BJ (cell line): ENCODE data around the gene ECHDC3. TPM values are rescaled to one million over a fixed set of nuclear protein-coding genes. Genes with fewer than 3 reads are reported as not detected.

Experiments
- CTCF ChIA-PET: fragments of 350-600 bp; formaldehyde crosslinking; extraction: SDS; loops from one replicate; lab custom pipeline; 2021; ENCODE audit warnings: antibody characterized with exemption, inconsistent platforms; lab: Yijun Ruan, JAX
- POLR2A ChIA-PET: fragments of 300-600 bp; sonication (Branson Sonifier 250); formaldehyde crosslinking; extraction: SDS; loops from one replicate; lab custom pipeline; 2021; ENCODE audit warnings: antibody characterized with exemption; lab: Charles Lee
- DNase-seq: peaks from one replicate; pipeline ENCODE4 v3.0.0-alpha.2; 2011; ENCODE audit warnings: low read depth
- H3K27me3 ChIP-seq: 2 replicates; pipeline ENCODE4 v1.6.0; 2011; ENCODE audit warnings: low read length; ENCODE audit not compliant: control insufficient read depth, insufficient read depth
- H3K36me3 ChIP-seq: 2 replicates; pipeline ENCODE4 v1.5.1; 2011; ENCODE audit warnings: low read length; ENCODE audit not compliant: control insufficient read depth, insufficient read depth
- H3K4me3 ChIP-seq: 2 replicates; pipeline ENCODE4 v1.5.1; 2011; ENCODE audit warnings: low read depth, mild to moderate bottlenecking, control low read depth, low read length
- CTCF ChIP-seq: IDR thresholded peaks from 2 replicates; pipeline ENCODE4 v1.5.1; 2011; ENCODE audit warnings: low read depth, mild to moderate bottlenecking, control low read depth, inconsistent platforms, low read length, moderate library complexity; ENCODE audit not compliant: insufficient read depth
- polyA plus RNA-seq: library from polyadenylated mRNA; depleted of rRNA; stranded (reverse); fragments of >200 nt; gene quantifications from 2 replicates; pipeline ENCODE4 v1.2.3, GENCODE V29; 2011

Gene ECHDC3
- polyA plus RNA-seq, 1 experiment = 13.4 TPM

GRCh38 chr10:11804336-11804735, 62.2 kb downstream of the ECHDC3 start:
- H3K4me3 ChIP-seq = no peak overlapping the region
- POLR2A ChIA-PET = no interaction called here
- no peaks in the 10 kb centered on the region for H3K36me3 ChIP-seq
- no peak for DNase-seq
- no peak for TF ChIP-seq CTCF
- CTCF ChIA-PET = interaction anchor here (1.3 to 1.7 kb wide), 2 partner anchors 12 to 21 kb away, joined by 3 to 4 read pairs; no protein-coding TSS in a partner anchor
- peaks cover 1% of the 10 kb centered on the region; the same call in 1 of the 2 replicates for H3K27me3 ChIP-seq

- Histone ChIP-seq H3K4me3 (no peak overlapping the region), H3K36me3 (no peaks in the 10 kb centered on the region), H3K27me3 (peaks cover 1% of the 10 kb centered on the region; the same call in 1 of the 2 replicates)
- CTCF ChIA-PET = interaction anchor here (1.0 to 1.1 kb wide), 3 partner anchors 12 to 24 kb away, joined by 3 to 4 read pairs (median 3); no protein-coding TSS in a partner anchor
- POLR2A ChIA-PET = no interaction called here
- TF ChIP-seq CTCF = no peak
- no peak for DNase-seq
Observed at GRCh38 chr10:11805792-11806191, 63.6 kb downstream of the ECHDC3 start.

- no peak for DNase-seq
- POLR2A ChIA-PET = no interaction called here
- no peaks in the 10 kb centered on the region for H3K36me3 ChIP-seq
- TF ChIP-seq CTCF = no peak
- CTCF ChIA-PET = interaction anchor here (2.1 kb wide), 1 partner anchor 13 kb away, joined by 6 read pairs; no protein-coding TSS in a partner anchor
- H3K4me3 ChIP-seq = no peak overlapping the region
- peaks cover 1% of the 10 kb centered on the region; the same call in 1 of the 2 replicates for H3K27me3 ChIP-seq
Observed at GRCh38 chr10:11806706-11807105, 64.5 kb downstream of the ECHDC3 start.

GRCh38 chr10:11808808-11809207, 66.6 kb downstream of the ECHDC3 start:
- POLR2A ChIA-PET = no interaction called here
- no peak overlapping the region for H3K4me3 ChIP-seq
- no peak for DNase-seq
- H3K27me3 ChIP-seq = peaks cover 1% of the 10 kb centered on the region; the same call in 1 of the 2 replicates
- CTCF ChIA-PET = no interaction called here
- no peaks in the 10 kb centered on the region for H3K36me3 ChIP-seq
- TF ChIP-seq CTCF = no peak

- peaks cover 1% of the 10 kb centered on the region; the same call in 1 of the 2 replicates for H3K27me3 ChIP-seq
- no peak for TF ChIP-seq CTCF
- DNase-seq = no peak
- CTCF ChIA-PET = interaction anchor here (1.1 to 2.3 kb wide), 2 partner anchors 9 to 17 kb away, joined by 4 to 15 read pairs; no protein-coding TSS in a partner anchor
- H3K4me3 ChIP-seq = no peak overlapping the region
- no peaks in the 10 kb centered on the region for H3K36me3 ChIP-seq
- POLR2A ChIA-PET = no interaction called here
Observed at GRCh38 chr10:11810313-11810766, 68.2 kb downstream of the ECHDC3 start.
